ENCODE measurements around the gene IL17REL.

IL17REL gene

DNA sequence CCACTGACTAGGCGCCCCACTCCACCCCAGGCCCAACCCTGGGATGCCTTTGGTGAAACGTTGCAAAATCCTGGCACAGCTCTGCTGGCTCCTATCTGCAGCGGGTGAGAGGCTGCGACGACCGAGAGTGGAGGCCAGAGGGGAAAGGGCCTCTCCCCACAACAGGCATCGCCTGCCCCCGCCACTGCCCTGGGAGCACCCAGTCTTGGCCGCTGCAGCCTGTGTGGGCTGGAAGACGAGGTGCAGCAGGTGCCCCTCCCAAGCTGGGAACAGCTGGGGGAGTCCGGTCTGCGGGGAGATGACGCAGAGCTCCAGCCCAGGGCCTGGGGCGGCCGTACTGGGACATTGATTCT, 56.2 kb downstream of the IL17REL start:
- Histone ChIP-seq H3K4me1 (ENCODE audit: control insufficient read depth, insufficient read depth, low read length) (peaks cover 28% of the 10 kb centered on the region), H3K9ac (ENCODE audit: low read length) (no peak overlapping the region), H3K9me3 (ENCODE audit: control insufficient read depth, insufficient read depth, low read depth, low read length) (no peaks in the 10 kb centered on the region), H3K27ac (ENCODE audit: low read depth, low read length) (no peak overlapping the region), H3K4me3 (ENCODE audit: low read depth, low read length) (no peak overlapping the region), H3K36me3 (ENCODE audit: control insufficient read depth, insufficient read depth, low read length) (no peaks in the 10 kb centered on the region), H3K27me3 (ENCODE audit: control insufficient read depth, insufficient read depth, low read length) (no peaks in the 10 kb centered on the region; the same call in 1 of the 2 replicates)

DNA sequence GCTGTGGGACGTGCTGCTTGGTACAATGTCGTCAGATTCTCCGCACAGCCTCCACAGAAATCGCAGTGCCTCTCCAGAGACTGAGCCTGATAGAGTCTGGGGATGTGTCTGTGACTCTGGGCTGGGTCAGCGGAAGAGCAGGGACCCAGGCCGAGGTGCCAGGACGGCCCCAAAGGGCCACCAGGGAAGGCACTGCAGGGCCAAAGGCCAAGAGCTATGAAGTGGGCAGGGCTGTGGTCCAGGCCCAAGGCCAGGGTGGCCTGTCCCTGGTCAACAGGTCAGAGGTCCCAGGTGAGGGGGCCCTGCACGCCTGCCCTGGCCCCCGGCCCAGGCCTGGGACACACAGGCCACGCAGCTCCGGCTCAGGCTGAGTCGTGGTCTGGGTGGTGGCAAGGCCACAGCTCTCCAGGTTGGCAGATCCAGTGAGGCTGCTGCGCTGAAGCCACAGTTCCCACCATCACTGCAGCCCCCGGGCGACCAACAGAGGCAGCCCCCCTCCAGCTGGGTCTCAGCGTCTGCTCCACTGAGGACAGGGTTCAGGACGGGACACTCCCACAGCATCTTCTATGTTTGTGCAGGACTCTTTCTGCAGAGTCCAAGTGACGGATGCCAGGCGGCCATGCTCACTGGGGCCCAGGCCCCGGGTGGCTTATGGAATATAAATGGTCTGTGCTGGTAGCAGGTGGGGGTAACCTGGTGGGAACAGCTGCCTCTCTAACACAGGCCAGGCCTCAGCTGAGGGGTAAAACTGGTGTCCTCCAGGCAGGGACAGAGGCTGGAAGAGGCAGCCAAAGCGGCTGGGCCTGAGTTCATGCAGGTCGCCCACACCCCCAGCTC, 56.8 kb downstream of the IL17REL start:
- H3K4me3 ChIP-seq (ENCODE audit: low read depth, low read length), result no peak overlapping the region
- H3K27ac ChIP-seq (ENCODE audit: low read depth, low read length), result no peak overlapping the region
- H3K9ac ChIP-seq (ENCODE audit: low read length), result no peak overlapping the region
- H3K9me3 ChIP-seq (ENCODE audit: control insufficient read depth, insufficient read depth, low read depth, low read length), result no peaks in the 10 kb centered on the region
- H3K4me1 ChIP-seq (ENCODE audit: control insufficient read depth, insufficient read depth, low read length), result peaks cover 34% of the 10 kb centered on the region
- no peaks in the 10 kb centered on the region; the same call in 1 of the 2 replicates for H3K27me3 ChIP-seq (ENCODE audit: control insufficient read depth, insufficient read depth, low read length)
- no peaks in the 10 kb centered on the region for H3K36me3 ChIP-seq (ENCODE audit: control insufficient read depth, insufficient read depth, low read length)

DNA sequence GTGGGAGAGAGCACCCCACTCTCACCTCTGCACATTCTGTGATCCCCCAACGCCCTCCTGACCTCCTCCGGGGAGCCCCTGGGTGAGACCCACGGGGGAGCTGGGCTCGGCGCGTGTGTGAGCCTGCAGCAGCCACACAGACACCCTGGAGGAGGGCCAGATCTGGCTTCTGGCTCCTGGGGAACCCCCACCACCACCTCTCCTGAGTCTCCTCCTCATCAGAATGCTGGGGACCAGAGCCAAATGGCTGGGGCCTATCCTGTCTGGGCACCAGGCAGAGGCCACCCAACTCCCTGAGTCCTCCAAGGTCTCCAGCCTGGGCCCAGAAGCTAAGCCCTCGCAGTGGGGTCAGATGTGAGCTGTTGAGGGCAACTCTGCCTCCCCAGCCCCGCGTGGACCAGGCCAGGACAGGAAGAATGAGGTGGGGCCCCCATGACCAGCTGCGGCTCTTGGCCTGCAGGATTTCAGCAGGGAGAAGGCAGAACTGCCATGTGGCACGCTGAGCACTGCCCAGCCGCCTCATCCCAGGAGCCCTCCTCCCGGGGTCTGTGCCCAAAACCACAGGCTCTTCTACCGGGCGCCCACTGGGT, 57.5 kb downstream of the IL17REL start:
- Histone ChIP-seq H3K4me1 (ENCODE audit: control insufficient read depth, insufficient read depth, low read length) (peaks cover 37% of the 10 kb centered on the region), H3K27me3 (ENCODE audit: control insufficient read depth, insufficient read depth, low read length) (no peaks in the 10 kb centered on the region; the same call in 1 of the 2 replicates)

DNA sequence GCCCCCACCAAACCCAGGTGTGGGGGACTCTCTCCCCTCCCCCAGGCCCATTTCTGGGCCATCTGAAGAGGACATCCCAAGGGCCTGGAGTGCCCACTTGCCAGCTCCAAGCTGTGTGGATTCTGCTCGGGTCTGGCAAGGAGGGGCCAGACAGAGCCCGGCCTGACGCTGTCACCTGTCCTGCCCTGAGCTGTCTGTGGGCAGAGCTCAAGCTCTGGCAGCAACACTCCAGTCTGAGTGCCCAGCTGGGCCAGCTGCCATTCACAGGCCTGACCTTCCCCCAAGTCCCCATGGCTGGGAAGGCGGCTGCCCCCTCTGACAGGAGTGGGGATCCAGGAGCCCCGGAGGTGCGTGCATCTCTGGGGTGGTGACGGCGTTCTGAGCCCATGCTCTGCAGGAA, 58.2 kb downstream of the IL17REL start:
- no peaks in the 10 kb centered on the region for H3K9me3 ChIP-seq (ENCODE audit: control insufficient read depth, insufficient read depth, low read depth, low read length)
- no peak overlapping the region for H3K9ac ChIP-seq (ENCODE audit: low read length)
- H3K27ac ChIP-seq (ENCODE audit: low read depth, low read length), result no peak overlapping the region
- no peaks in the 10 kb centered on the region; the same call in 1 of the 2 replicates for H3K27me3 ChIP-seq (ENCODE audit: control insufficient read depth, insufficient read depth, low read length)
- no peak overlapping the region for H3K4me3 ChIP-seq (ENCODE audit: low read depth, low read length)
- no peaks in the 10 kb centered on the region for H3K36me3 ChIP-seq (ENCODE audit: control insufficient read depth, insufficient read depth, low read length)
- peaks cover 31% of the 10 kb centered on the region; the same call in 1 of the 2 replicates for H3K4me1 ChIP-seq (ENCODE audit: control insufficient read depth, insufficient read depth, low read length)

More for the DNA sequence above, 57.5 kb downstream of the IL17REL start:
- Histone ChIP-seq H3K9me3 (ENCODE audit: control insufficient read depth, insufficient read depth, low read depth, low read length) (no peaks in the 10 kb centered on the region), H3K36me3 (ENCODE audit: control insufficient read depth, insufficient read depth, low read length) (no peaks in the 10 kb centered on the region), H3K27ac (ENCODE audit: low read depth, low read length) (no peak overlapping the region), H3K9ac (ENCODE audit: low read length) (no peak overlapping the region), H3K4me3 (ENCODE audit: low read depth, low read length) (no peak overlapping the region)

DNA sequence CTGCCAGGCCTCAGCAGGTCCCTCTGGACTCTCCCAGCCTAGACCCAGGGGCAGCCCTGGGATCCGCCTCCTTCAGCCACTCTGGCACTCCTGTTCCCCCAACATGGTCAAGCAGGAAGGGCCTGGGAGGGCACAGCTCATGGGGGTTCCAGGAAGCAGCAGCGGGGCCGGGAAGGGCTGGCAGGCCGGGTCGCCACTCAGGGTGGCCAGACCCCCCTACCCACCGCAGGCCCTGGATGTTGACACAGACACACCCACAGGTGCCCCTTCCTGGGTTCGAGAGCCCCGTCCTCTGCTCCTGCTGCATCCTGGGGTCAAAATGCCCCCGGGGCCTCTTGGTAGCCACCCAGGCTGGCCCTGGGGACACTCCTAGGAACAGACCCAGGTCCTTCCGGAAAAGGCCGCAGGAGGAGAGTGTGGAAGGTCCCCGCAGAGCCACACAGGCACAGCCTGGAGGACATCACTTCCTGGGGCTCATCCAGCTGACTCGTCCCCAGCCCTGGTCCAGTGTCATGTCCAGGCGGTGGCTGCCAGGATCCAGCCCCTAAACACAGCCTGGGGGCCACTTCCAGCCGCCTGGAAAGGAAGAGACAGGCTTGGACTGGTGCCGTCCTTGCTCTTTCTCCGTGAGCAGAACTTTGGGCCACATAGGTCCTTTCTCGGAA, 58.8 kb downstream of the IL17REL start:
- Histone ChIP-seq H3K27me3 (ENCODE audit: control insufficient read depth, insufficient read depth, low read length) (no peaks in the 10 kb centered on the region), H3K9me3 (ENCODE audit: control insufficient read depth, insufficient read depth, low read depth, low read length) (no peaks in the 10 kb centered on the region), H3K9ac (ENCODE audit: low read length) (no peak overlapping the region), H3K4me1 (ENCODE audit: control insufficient read depth, insufficient read depth, low read length) (peaks cover 30% of the 10 kb centered on the region; the same call in 1 of the 2 replicates), H3K4me3 (ENCODE audit: low read depth, low read length) (no peak overlapping the region), H3K36me3 (ENCODE audit: control insufficient read depth, insufficient read depth, low read length) (no peaks in the 10 kb centered on the region), H3K27ac (ENCODE audit: low read depth, low read length) (no peak overlapping the region)

DNA sequence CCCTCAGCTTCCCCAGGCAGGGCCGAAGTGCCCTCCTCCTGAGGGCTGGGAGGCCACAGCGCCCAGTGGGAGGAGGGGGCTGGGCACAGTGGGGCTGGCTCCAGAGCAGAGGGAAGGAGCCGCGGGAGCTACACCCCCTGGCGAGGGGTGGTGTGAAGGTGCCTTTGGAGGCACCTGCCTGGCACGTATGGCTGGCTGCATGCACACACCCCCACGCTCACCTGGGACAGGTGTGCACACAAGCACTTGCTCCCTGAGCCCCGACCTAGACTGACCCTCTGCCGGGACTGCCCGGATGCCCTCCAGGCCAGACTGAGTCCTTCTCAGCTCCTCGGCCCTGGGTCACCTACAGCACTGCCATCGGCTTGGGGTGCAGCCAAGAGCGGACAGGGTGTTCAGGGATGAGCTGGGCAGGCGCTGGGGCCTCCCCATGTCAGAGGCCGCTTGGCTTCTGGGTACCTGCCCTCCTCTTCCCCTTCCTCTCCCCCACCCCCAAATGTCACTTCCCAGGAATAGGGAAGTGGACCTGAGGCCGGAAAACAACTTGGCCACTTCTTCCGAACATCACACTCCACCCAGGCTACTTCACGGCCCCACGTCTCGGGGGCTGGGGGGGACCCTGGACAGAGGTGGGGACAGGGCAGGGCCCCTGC, 59.4 kb downstream of the IL17REL start:
- H3K4me3 ChIP-seq (ENCODE audit: low read depth, low read length), result no peak overlapping the region
- no peaks in the 10 kb centered on the region for H3K36me3 ChIP-seq (ENCODE audit: control insufficient read depth, insufficient read depth, low read length)
- H3K4me1 ChIP-seq (ENCODE audit: control insufficient read depth, insufficient read depth, low read length), result peaks cover 36% of the 10 kb centered on the region
- H3K9ac ChIP-seq (ENCODE audit: low read length), result no peak overlapping the region
- no peak overlapping the region for H3K27ac ChIP-seq (ENCODE audit: low read depth, low read length)
- H3K9me3 ChIP-seq (ENCODE audit: control insufficient read depth, insufficient read depth, low read depth, low read length), result no peaks in the 10 kb centered on the region
- no peaks in the 10 kb centered on the region for H3K27me3 ChIP-seq (ENCODE audit: control insufficient read depth, insufficient read depth, low read length)

DNA sequence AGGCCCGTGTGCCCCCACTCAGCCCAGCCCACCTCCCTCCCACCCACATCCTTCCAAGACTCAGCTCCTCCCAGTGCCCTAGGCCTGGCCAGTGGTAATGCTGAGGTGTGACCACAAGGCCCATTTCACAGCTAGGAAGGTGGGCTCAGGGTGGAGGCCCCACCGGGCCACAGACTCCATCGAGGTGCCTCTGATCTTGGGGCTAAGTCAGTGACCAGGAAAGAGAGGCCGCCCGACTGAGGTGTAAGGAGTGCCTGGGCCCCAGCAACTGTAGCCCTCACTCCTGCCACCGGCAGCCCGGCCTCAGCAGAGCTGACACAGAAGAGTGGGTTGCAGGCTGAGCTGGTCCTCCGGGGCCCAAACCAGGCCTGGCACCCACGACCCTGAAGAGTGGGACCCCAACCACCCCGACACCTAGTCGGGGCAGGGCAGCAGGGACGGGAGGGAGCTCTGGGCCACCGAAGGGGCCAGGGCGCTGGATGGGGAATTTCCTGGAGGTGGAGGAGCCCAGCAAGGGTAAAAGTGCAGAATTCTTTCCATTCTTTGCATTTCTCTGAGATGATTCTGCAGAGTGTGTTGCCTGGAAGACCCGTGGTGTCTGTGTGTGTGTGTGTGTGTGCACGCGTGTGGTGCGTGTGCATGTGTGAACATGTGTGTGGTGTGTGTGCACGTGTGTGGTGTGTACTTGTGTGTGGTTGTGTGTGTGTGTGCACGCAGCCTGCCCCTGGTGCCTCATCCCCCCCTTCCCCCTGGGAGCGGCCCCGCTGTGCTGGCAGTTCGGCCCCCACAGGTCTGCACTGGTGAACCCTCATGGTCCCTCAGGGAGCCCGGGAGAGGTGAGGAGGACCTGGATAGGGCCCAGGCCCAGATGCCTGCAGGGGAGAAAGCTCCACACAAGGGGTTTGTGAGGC, 60.3 kb downstream of the IL17REL start:
- Histone ChIP-seq H3K27ac (ENCODE audit: low read depth, low read length) (peak overlapping the region; percentile 38; the same call in 1 of the 2 replicates), H3K4me3 (ENCODE audit: low read depth, low read length) (no peak overlapping the region), H3K4me1 (ENCODE audit: control insufficient read depth, insufficient read depth, low read length) (peaks cover 45% of the 10 kb centered on the region), H3K27me3 (ENCODE audit: control insufficient read depth, insufficient read depth, low read length) (no peaks in the 10 kb centered on the region), H3K36me3 (ENCODE audit: control insufficient read depth, insufficient read depth, low read length) (no peaks in the 10 kb centered on the region), H3K9ac (ENCODE audit: low read length) (peak overlapping the region; percentile 58), H3K9me3 (ENCODE audit: control insufficient read depth, insufficient read depth, low read depth, low read length) (no peaks in the 10 kb centered on the region)

DNA sequence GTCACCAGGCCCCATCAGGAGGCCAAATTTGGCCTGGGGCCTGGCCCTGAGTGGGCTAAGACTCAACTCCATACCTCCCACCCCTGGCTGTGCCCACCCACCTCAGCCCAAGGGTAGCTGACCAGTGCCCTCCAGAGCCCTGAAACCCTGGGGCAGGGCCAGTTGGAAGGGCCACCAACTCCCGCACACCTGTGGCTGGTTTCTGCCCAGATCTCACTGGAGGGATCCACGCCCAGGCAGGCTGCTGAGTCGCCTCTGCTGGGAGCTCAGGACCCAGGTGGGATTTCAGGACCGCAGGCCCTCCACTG, 60.9 kb downstream of the IL17REL start:
- peaks cover 51% of the 10 kb centered on the region for H3K4me1 ChIP-seq (ENCODE audit: control insufficient read depth, insufficient read depth, low read length)
- peak overlapping the region; percentile 38; the same call in 1 of the 2 replicates for H3K27ac ChIP-seq (ENCODE audit: low read depth, low read length)

DNA sequence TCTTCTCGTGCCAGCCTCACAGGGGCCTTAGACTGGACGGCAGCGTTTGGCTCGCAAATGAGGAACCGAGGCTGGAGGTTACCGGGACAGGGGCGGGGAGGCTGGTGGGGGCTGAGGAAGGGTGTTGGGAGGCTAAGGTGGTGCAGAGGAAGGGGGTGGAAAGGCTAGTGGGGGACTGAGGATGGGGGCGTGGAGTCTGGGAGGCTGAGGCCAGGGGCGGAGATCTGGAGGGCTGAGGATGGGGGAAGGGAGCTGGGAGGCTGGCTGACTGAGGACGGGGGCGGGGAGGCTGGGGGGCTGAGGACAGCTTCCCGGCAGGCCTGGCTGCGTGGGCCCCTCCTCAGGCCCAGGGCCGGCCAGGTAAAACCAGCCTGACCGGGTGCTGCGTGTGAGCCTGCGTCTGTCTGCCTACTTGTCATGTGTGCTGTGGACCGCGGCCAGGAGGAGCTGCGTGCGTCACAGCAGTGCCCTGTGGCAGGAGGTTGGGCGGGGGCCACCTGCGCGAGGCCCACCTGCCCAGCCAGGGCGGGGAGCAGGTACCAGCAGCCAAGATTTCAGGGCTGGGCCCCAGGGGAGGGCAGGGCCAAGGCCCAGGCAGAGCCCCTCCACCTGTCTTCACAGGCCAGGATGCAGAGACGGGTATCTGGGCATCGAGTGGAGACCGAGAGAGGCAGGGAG, 61.4 kb downstream of the IL17REL start:
- Histone ChIP-seq H3K9ac (ENCODE audit: low read length) (no peak overlapping the region), H3K27ac (ENCODE audit: low read depth, low read length) (no peak overlapping the region), H3K4me3 (ENCODE audit: low read depth, low read length) (no peak overlapping the region), H3K36me3 (ENCODE audit: control insufficient read depth, insufficient read depth, low read length) (no peaks in the 10 kb centered on the region), H3K27me3 (ENCODE audit: control insufficient read depth, insufficient read depth, low read length) (no peaks in the 10 kb centered on the region), H3K9me3 (ENCODE audit: control insufficient read depth, insufficient read depth, low read depth, low read length) (no peaks in the 10 kb centered on the region), H3K4me1 (ENCODE audit: control insufficient read depth, insufficient read depth, low read length) (peaks cover 55% of the 10 kb centered on the region)

More for the DNA sequence above, 60.9 kb downstream of the IL17REL start:
- no peak overlapping the region for H3K4me3 ChIP-seq (ENCODE audit: low read depth, low read length)
- H3K9ac ChIP-seq (ENCODE audit: low read length), result peak overlapping the region; percentile 58
- no peaks in the 10 kb centered on the region for H3K9me3 ChIP-seq (ENCODE audit: control insufficient read depth, insufficient read depth, low read depth, low read length)
- H3K27me3 ChIP-seq (ENCODE audit: control insufficient read depth, insufficient read depth, low read length), result no peaks in the 10 kb centered on the region
- no peaks in the 10 kb centered on the region for H3K36me3 ChIP-seq (ENCODE audit: control insufficient read depth, insufficient read depth, low read length)

Data from HUES6 (cell line).